NCI-H524 (cell line): ENCODE data around the gene SSTR5.

Experiments used
- DNase-seq, 2 experiments: peaks; one replicate each; lab custom pipeline; 2025; lab: John Stamatoyannopoulos, UW

The SSTR5 gene

GRCh38 chr16:1054660-1055556, 17.6 kb upstream of the SSTR5 start:
- peak; percentile 29 to 45 for DNase-seq

- DNase-seq: no peak
Observed at GRCh38 chr16:1055557-1055924, 17.0 kb upstream of the SSTR5 start.

GRCh38 chr16:1056196-1056595, 16.4 kb upstream of the SSTR5 start:
- no peak for DNase-seq

- no peak for DNase-seq
Observed at GRCh38 chr16:1057252-1057932, 15.2 kb upstream of the SSTR5 start.

DNA sequence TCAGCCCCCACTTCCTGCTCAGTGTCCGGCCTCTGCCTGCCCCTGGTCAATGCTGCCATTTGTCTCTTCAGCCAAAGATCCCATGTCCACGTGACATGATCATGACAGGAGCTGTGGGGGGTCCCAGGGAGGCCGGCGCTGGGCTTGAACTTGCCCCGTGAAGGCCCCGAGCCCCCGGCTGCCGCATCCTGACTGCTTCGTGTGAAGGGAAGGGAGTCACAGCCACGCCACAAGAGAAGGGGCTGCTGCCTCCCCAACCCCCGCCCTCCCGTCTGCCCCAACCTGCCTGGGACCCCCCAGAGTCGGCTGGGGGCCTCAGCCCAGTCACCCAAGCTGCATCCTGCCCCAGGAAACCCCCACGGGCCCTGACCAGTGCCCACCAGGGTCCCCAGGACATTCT, 14.3 kb upstream of the SSTR5 start:
- DNase-seq: no peak

GRCh38 chr16:1059310-1059709, 13.2 kb upstream of the SSTR5 start:
- no peak for DNase-seq

GRCh38 chr16:1060416-1061340, 11.9 kb upstream of the SSTR5 start:
- no peak for DNase-seq

DNA sequence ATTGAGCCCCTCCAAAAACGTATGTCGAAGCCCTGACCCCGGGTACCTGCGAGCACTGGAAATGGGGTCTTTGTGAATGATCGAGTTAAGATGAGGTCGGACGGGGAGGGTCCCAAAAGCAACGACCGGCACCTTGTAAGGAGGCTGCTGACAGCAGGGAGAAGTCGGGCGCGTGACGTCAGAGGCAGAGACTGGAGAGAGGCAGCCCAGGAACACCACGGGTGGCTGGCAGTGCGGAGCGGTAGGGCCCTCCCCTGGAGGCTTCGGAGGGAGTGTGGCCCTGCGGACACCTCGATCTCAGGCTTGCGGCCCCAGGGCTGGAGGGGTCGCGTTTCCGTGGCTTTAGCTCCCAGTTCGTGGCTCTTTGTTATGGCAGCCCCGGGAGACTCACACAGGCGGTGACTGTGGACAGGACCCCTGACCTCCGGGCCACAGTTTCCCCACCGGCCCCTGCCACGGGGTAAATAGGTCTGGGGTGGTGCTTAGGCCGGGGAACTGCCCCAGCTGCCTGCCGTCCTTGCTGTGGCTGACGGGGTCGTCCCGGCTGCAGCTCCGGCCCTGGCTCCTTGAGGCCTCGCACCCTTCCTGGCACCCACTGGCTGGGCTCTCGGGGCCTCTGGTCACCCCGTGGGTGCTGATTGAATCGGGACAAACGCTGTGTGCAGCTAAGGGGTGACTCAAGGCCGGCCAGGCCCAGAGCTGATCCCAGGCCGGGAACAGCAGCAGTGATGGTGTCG, 10.6 kb upstream of the SSTR5 start:
- DNase-seq: no peak

DNA sequence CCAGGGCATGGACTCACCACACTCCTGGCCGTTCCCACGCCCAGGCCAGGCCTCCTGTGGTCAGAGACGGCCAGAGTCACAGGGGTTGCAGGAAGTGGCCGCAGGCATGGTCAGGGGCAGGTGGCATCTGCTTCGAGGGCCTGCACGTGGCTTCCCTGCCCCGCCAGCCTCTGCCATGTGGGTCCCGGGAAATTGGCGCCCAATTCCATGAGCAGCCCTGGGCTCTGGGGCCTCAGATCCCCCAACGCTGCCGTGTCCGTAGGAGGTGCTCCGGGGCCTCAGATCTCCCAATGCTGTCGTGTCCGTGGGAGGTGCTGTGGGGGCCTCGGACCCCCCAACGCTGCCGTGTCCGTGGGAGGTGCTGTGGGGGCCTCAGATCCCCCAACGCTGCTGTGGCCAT, 9.7 kb upstream of the SSTR5 start:
- no peak for DNase-seq

GRCh38 chr16:1063728-1064127, 8.8 kb upstream of the SSTR5 start:
- no peak for DNase-seq

DNA sequence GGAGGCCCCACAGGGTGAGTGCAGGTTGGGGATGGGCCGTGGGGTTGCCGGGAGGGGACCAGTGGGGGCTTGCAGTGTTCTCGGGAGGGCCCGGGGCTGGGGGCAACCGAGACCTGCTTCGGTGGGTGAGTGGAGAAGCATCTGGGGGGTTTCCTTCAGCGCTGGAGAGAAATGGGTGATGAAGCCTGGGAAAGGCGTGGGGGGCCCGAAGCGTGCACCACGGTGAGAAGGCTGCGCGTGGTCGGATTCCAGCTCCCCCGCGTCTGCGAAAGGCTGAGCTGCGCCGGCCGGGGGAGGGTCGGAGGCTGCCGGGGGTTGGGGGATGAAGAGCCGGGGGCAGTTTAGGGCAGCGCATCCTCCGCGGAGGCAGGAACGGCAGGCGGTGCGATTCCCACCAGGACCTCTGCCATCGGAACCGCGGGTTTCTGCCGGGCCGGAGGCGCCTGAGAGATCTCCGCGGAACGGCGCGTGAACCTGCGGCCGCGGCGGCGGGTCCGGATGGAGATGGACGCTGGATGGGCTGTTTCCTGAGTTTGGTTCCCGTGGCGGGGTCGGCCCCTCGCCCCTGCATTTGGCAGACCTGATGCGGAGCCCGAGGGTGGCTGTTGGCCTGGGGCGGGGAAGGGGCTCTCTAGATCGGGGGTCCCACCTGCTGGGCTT, 6.9 kb upstream of the SSTR5 start:
- DNase-seq: no peak

GRCh38 chr16:1066584-1067172, 5.9 kb upstream of the SSTR5 start:
- no peak for DNase-seq

GRCh38 chr16:1067629-1068028, 4.9 kb upstream of the SSTR5 start:
- DNase-seq: no peak

- peak; percentile 61 to 71 for DNase-seq
Observed at GRCh38 chr16:1068451-1068850, 4.1 kb upstream of the SSTR5 start.

DNA sequence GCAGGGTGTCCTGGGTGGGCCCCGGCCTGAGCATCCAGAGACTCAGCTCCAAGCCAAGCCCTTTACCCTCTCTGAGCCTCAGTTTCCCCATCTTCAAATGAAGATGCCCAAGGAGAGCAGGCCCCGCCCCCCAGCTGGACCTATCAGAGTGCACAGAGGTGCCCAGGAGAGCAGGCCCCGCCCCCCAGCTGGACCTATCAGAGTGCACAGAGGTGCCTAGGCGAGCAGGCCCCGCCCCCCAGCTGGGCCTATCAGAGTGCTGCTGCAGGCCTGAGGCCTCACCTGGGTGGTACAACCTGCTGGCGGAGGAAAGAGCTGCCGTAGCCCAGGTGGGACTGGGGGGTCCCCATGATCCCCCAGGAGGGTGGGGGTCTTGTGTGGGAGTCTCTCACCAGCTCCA, 3.4 kb upstream of the SSTR5 start:
- no peak for DNase-seq

DNA sequence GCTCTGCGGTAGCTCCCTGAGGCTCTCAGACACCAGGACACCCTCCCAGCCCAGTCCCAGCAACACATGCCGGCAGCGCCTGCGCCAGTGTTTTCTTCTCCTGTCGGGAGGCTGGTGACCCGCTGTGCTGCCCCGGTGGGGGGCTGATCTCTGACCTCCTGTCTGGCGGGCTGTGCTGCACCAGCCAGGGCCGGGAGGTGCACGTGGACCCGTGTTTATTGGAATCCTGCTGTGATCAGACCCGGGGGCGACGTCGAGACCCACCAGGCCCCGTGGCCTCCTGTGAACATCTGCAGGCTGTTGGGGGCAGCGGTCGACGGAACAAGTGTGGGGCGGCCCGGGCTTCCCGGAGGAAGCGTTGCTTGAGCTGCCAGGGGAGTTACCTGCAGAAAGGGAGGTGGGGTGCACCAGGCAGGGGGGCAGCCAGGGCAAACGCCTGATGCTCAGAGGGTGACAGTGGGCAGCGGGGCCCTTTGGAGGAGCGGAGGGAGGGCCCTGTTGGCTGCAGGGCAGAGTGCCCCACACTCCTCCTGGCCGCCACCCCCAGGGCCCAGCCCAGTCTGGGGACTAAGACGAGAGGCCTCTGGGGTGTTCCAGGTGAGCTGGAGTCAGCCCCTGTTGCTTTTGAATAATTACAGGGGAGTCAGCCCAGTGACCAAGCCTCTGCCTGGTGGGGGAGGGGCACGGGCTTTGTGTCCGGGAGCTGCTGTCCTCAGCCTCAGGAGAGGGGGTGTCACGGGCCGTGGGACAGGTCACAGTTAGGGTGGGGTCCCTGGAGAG, 2.3 kb upstream of the SSTR5 start:
- DNase-seq: no peak

DNA sequence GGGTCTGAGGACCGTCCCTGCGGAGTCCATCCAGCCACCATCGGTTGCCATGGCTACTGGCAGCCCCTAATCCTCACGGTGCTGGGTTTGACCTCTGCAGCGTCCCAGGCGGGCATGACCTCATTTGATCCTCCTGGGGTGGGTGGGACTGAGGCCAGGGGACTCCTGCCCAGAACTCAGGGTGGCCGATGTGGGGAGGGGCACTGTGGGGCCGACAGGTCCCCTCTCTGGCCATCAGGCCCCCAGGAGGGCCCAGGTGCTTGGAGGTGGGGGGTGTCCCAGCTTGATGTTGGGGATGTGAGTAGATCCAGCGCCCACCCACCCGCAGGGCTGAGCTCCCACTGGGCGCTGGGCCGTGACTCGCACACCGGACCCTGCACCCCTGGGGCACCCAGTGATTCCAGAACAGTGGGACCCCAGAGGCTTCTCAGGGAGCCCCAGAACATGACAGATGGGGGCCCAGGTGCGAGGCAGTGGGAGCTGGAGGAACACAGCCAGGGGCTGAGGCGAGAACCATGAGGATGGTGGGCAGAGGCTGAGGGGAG, 1.6 kb upstream of the SSTR5 start:
- DNase-seq: no peak

DNA sequence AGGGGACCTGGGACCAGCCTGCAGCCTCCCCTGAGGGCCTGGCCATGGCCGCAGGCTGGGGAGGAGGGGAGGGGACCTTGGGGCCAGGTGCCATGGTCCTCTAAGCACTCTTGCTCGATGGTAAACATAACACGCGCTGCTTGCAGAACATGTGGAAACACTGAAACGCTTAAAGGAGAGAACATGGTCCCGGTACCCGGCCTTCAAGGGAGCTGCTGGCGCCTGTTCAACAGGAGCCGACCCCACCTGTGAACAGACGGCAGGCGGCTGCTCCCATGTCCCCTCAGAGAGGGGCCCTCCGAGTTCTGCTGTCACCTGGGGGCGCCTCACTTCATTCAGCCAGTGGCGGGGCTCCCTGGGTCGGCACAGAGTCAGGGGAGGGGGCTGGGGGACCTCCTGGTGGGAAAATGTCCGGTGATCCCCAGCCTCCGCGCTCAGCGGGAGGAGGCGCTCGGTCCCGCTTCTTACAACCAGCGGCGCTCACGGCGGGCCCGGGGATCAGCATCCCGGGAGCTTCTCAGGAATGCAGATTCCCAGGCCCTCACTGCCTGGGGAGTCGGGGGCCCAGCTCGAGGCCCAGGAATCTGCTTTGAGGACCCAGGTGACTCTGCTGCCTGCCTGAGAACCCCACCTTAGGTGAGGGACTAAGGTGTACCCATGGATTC, 854 bp upstream of the SSTR5 start:
- DNase-seq: no peak

- no peak for DNase-seq
Observed at GRCh38 chr16:1073262-1073558, 663 bp downstream of the SSTR5 start.
